SK-N-SH treated with all-trans-retinoic acid at 6 μM for 48 hours (cell line): ENCODE measurements around the gene ARHGAP26.

ENCODE experiments used
- ATAC-seq: fragments of 200-7000 bp; cut with Tn5 transposase; 3 replicates; pipeline ENCODE4 v1.9.1; 2020; ENCODE audit warnings: mild to moderate bottlenecking, moderate library complexity
- ARNTL ChIP-seq: fragments of 450-650 bp; formaldehyde crosslinking; IDR thresholded peaks from 2 replicates; pipeline ENCODE4 v1.5.0; 2020; ENCODE audit warnings: low read depth, mild to moderate bottlenecking, moderate library complexity, borderline replicate concordance
- BACH2 ChIP-seq: fragments of 250-450 bp; sonication (Bioruptor Pico); IDR thresholded peaks from 2 replicates; pipeline ENCODE4 v1.9.0; 2021; ENCODE audit warnings: mild to moderate bottlenecking, borderline replicate concordance
- CREB5 ChIP-seq: fragments of 250-450 bp; sonication (Bioruptor Pico); IDR thresholded peaks from 2 replicates; pipeline ENCODE4 v1.5.1; 2020; ENCODE audit warnings: low read depth, mild to moderate bottlenecking, moderate library complexity
- CSDC2 ChIP-seq: fragments of 250-450 bp; sonication (Bioruptor Pico); IDR thresholded peaks from 2 replicates; pipeline ENCODE4 v1.5.0; 2020; ENCODE audit warnings: mild to moderate bottlenecking, moderate library complexity
- ESRRG ChIP-seq: fragments of 250-450 bp; sonication (Bioruptor Pico); IDR thresholded peaks from 2 replicates; pipeline ENCODE4 v1.6.1; 2021; ENCODE audit warnings: mild to moderate bottlenecking
- GLIS3 ChIP-seq: fragments of 250-450 bp; sonication (Bioruptor Pico); IDR thresholded peaks from 2 replicates; pipeline ENCODE4 v1.5.0; 2020; ENCODE audit warnings: mild to moderate bottlenecking, moderate library complexity
- ISL1 ChIP-seq: fragments of 250-450 bp; sonication (Bioruptor Pico); IDR thresholded peaks from 2 replicates; pipeline ENCODE4 v2.1.2; 2022; ENCODE audit warnings: mild to moderate bottlenecking, moderate library complexity
- OSR1 ChIP-seq: fragments of 250-450 bp; sonication (Bioruptor Pico); IDR thresholded peaks from 2 replicates; pipeline ENCODE4 v1.8.0; 2022; ENCODE audit warnings: moderate library complexity, mild to moderate bottlenecking, inconsistent platforms
- PPARA ChIP-seq: fragments of 250-450 bp; sonication (Bioruptor Pico); IDR thresholded peaks from 2 replicates; pipeline ENCODE4 v1.5.0; 2020; ENCODE audit warnings: mild to moderate bottlenecking, borderline replicate concordance
- SNAI2 ChIP-seq: fragments of 250-450 bp; sonication (Bioruptor Pico); IDR thresholded peaks from 2 replicates; pipeline ENCODE4 v1.5.0; 2020; ENCODE audit warnings: mild to moderate bottlenecking, moderate library complexity
- TCF4 ChIP-seq: fragments of 250-450 bp; sonication (Bioruptor Pico); IDR thresholded peaks from 2 replicates; pipeline ENCODE4 v1.8.0; 2021; ENCODE audit warnings: mild to moderate bottlenecking, moderate library complexity, borderline replicate concordance
- TOX ChIP-seq: fragments of 250-450 bp; sonication (Bioruptor Pico); IDR thresholded peaks from 2 replicates; pipeline ENCODE4 v1.8.0; 2021; ENCODE audit warnings: mild to moderate bottlenecking, moderate library complexity, borderline replicate concordance
- TSHZ2 ChIP-seq: fragments of 250-450 bp; sonication (Bioruptor Pico); IDR thresholded peaks from 2 replicates; pipeline ENCODE4 v1.5.0; 2020; ENCODE audit warnings: mild to moderate bottlenecking, moderate library complexity
- ZC3H10 ChIP-seq: fragments of 250-450 bp; sonication (Bioruptor Pico); IDR thresholded peaks from 2 replicates; pipeline ENCODE4 v1.5.1; 2021; ENCODE audit warnings: mild to moderate bottlenecking, moderate library complexity
- ZFP30 ChIP-seq: fragments of 450-650 bp; formaldehyde crosslinking; IDR thresholded peaks from 2 replicates; pipeline ENCODE4 v1.5.0; 2022; ENCODE audit warnings: mild to moderate bottlenecking, moderate library complexity
- ZNF565 ChIP-seq: fragments of 450-650 bp; formaldehyde crosslinking; conservative IDR thresholded peaks from 2 replicates; pipeline ENCODE4 v1.5.0; 2020; ENCODE audit warnings: low read depth, mild to moderate bottlenecking, moderate library complexity
- ZNF70 ChIP-seq: fragments of 450-650 bp; formaldehyde crosslinking; IDR thresholded peaks from 2 replicates; pipeline ENCODE4 v1.5.0; 2020; ENCODE audit warnings: mild to moderate bottlenecking, moderate library complexity
- ZNF8 ChIP-seq: fragments of 450-650 bp; formaldehyde crosslinking; IDR thresholded peaks from 2 replicates; pipeline ENCODE4 v1.5.0; 2020; ENCODE audit warnings: mild to moderate bottlenecking, moderate library complexity
- TF ChIP-seq, protein P1 (sequence below): fragments of 250-450 bp; sonication (Bioruptor Pico); IDR thresholded peaks from 2 replicates; pipeline ENCODE4 v1.5.1; 2021; ENCODE audit warnings: mild to moderate bottlenecking, moderate library complexity
- TF ChIP-seq, protein P2 (sequence below): fragments of 250-450 bp; sonication (Bioruptor Pico); IDR thresholded peaks from 2 replicates; pipeline ENCODE4 v1.8.0; 2020; ENCODE audit warnings: mild to moderate bottlenecking, moderate library complexity, borderline replicate concordance
- TF ChIP-seq, protein P3 (sequence below): fragments of 250-450 bp; sonication (Bioruptor Pico); IDR thresholded peaks from 2 replicates; pipeline ENCODE4 v1.8.0; 2021; ENCODE audit warnings: low read depth, mild to moderate bottlenecking, moderate library complexity, borderline replicate concordance

Gene ARHGAP26

DNA sequence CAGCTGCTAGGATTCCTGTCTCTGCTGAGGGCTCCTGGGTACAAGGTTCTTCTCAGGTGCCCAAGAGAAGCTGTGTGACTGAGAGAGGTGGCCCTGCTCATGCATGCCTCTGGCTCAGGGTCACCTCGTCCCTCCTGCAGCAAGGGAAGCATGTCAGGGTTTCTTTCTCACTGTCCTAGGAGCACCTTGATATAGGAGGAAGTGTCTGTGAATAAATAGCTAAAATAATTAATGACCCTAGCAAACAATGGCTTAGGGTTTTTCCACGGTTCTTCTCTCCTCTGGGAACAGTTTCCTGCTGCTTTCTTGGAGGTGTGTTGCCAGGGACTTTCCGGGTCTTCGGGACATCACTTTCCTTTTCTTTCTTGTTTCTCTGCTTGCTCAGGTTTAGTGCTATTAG is 87.2 kb downstream of the ARHGAP26 start:
- no peak for ATAC-seq
- TF ChIP-seq BACH2 (CRISPR knock-in tag) (no peak), TCF4 (CRISPR knock-in tag) (no peak), OSR1 (CRISPR knock-in tag) (no peak), ZNF8 (CRISPR knock-in tag) (no peak), ISL1 (CRISPR knock-in tag) (no peak), ZFP30 (no peak), ZNF70 (CRISPR knock-in tag) (no peak), CSDC2 (CRISPR knock-in tag) (no peak), SNAI2 (CRISPR knock-in tag) (no peak), TSHZ2 (CRISPR knock-in tag) (no peak), ZNF565 (no peak), ARNTL (no peak), ZC3H10 (CRISPR knock-in tag) (no peak), GLIS3 (CRISPR knock-in tag) (no peak)
- TF ChIP-seq, protein P1, sequence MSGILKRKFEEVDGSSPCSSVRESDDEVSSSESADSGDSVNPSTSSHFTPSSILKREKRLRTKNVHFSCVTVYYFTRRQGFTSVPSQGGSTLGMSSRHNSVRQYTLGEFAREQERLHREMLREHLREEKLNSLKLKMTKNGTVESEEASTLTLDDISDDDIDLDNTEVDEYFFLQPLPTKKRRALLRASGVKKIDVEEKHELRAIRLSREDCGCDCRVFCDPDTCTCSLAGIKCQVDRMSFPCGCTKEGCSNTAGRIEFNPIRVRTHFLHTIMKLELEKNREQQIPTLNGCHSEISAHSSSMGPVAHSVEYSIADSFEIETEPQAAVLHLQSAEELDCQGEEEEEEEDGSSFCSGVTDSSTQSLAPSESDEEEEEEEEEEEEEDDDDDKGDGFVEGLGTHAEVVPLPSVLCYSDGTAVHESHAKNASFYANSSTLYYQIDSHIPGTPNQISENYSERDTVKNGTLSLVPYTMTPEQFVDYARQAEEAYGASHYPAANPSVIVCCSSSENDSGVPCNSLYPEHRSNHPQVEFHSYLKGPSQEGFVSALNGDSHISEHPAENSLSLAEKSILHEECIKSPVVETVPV, result no peak
- TF ChIP-seq, protein P2, sequence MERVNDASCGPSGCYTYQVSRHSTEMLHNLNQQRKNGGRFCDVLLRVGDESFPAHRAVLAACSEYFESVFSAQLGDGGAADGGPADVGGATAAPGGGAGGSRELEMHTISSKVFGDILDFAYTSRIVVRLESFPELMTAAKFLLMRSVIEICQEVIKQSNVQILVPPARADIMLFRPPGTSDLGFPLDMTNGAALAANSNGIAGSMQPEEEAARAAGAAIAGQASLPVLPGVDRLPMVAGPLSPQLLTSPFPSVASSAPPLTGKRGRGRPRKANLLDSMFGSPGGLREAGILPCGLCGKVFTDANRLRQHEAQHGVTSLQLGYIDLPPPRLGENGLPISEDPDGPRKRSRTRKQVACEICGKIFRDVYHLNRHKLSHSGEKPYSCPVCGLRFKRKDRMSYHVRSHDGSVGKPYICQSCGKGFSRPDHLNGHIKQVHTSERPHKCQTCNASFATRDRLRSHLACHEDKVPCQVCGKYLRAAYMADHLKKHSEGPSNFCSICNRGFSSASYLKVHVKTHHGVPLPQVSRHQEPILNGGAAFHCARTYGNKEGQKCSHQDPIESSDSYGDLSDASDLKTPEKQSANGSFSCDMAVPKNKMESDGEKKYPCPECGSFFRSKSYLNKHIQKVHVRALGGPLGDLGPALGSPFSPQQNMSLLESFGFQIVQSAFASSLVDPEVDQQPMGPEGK (CRISPR knock-in tag), result no peak

DNA sequence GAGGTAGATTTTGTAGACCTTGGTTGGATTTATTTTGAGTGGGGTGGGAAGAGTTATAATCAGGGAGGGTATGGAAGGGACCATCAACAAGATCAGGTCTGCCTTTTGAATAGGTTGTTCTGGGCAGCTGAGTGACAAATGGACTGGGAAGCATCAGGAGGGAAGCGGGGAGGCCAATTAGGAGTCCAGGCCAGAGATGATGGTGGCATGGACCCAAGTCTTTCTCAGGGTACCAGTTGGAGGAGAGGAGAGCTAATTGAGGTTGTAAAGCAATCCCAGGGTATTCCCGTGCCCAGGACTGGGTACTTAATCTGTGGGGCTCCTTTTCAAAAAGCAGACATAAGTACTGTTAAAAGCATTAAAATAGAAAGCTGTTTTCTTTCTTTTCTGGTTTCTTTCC is 88.9 kb downstream of the ARHGAP26 start:
- no peak for ATAC-seq

More for the DNA sequence above, 88.9 kb downstream of the ARHGAP26 start:
- TF ChIP-seq ISL1 (CRISPR knock-in tag), result no peak
- TF ChIP-seq OSR1 (CRISPR knock-in tag), result no peak
- no peak for TF ChIP-seq PPARA (CRISPR knock-in tag)
- no peak for TF ChIP-seq BACH2 (CRISPR knock-in tag)
- TF ChIP-seq ESRRG, result no peak
- no peak for TF ChIP-seq CSDC2 (CRISPR knock-in tag)
- TF ChIP-seq, protein P3, sequence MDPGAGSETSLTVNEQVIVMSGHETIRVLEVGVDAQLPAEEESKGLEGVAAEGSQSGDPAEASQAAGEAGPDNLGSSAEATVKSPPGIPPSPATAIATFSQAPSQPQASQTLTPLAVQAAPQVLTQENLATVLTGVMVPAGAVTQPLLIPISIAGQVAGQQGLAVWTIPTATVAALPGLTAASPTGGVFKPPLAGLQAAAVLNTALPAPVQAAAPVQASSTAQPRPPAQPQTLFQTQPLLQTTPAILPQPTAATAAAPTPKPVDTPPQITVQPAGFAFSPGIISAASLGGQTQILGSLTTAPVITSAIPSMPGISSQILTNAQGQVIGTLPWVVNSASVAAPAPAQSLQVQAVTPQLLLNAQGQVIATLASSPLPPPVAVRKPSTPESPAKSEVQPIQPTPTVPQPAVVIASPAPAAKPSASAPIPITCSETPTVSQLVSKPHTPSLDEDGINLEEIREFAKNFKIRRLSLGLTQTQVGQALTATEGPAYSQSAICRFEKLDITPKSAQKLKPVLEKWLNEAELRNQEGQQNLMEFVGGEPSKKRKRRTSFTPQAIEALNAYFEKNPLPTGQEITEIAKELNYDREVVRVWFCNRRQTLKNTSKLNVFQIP (CRISPR knock-in tag), result no peak
- TF ChIP-seq TSHZ2 (CRISPR knock-in tag), result no peak
- no peak for TF ChIP-seq CREB5
- TF ChIP-seq ZNF70 (CRISPR knock-in tag), result no peak
- no peak for TF ChIP-seq TOX (CRISPR knock-in tag)
- TF ChIP-seq ARNTL, result no peak
- no peak for TF ChIP-seq TCF4 (CRISPR knock-in tag)
- TF ChIP-seq ZC3H10 (CRISPR knock-in tag), result no peak
